HG02852 (cell line): ENCODE data around the gene PTPRN2.

Source experiments
- ATAC-seq: cut with Tn5 transposase; IDR thresholded peaks from one replicate; pipeline ENCODE4 v1.9.1; 2021; ENCODE audit warnings: mild to moderate bottlenecking, moderate library complexity; ENCODE audit not compliant: unreplicated experiment

The PTPRN2 gene

GRCh38 chr7:158374146-158374545 lies 213.5 kb downstream of the PTPRN2 start:
- no peak for ATAC-seq

DNA sequence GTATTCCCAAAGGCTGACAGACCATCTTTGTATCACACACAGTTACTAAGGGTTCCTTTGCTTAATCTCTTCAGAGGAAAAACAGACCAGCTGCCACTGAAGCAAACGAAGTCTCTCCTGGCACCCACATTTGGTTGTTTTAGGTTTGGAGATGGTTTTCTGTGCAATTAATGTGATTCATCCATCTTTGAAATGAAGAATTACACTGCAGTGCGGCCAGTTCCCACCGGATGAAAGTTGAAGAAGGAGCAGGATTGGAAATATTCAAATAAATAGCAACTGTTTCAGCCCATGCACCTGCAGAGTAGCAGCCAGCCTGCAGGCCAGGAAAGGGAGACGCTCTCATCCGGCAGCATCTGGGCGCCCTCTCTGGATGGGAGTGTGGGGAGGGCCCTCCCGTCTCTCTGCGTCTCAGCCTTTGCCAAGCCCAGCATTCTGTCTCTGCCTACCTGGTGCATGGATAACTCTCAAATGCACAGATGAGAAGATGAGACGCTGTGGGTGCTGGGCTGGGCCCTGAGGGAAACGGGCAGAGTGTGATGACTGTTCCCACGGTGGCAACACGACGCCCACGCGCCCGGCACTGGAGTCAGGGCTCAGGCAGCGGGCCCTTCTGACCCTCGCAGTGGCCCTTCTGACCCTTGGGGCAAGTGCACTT lies 214.0 kb downstream of the PTPRN2 start:
- no peak for ATAC-seq

DNA sequence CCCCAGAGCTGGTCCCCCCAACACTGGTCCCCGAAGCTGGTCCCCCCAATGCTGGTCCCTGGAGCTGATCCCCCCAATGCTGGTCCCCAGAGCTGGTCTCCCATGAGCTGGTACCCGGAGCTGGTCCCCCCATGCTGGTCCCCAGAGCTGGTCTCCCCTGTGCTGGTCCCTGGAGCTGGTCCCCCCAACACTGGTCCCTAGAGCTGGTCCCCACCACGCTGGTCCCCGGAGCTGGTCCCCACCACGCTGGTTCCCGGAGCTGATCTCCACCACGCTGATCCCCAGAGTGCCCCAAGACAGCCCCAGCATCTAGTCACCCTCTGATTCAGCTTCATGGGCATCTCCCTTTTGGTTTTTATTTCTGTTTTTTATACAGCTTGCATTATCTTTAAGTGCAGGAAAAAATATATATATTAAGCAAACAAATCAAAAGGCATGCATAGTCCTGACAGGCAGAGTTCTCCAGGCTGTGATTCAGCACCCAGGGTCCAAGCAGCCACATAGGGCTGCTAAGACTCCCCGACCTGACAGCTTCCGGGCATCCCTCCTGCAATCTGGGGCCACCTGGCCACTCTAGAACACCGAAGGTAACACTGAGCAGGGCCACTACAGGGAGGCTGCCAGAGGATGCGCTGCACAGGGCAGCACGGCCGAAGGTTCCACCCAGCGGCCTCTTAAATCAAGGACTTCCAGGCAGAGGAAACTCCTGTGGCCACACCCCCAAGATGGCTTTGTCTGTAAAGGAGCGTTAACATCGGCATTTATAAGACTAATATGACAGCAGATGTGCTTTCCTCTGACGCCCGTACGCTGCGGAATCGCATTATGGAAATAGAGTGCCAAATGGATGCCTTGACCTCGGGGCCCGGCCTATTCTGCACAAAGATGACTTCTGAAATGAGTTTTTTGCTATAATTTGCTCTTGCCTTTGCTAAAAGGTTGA lies 215.0 kb downstream of the PTPRN2 start:
- no peak for ATAC-seq

DNA sequence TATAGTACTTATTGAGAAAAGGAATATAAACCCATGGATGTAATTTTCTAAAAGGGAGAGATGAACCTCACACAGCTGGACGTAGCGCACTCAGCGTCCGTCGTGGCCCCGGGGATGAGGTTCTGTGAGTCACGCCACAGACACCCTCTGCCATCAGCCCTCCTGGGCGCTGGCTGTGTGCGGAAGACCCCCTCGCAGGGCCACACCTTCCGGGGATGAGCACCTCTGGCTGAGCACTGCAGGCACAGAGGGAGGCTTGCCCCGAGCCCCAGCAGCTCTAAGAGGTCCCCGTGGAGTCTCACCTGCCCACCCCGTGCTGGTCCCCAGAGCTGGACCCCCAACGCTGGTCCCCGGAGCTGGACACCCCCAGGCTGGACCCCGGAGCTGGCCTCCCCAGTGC lies 215.8 kb downstream of the PTPRN2 start:
- ATAC-seq = no peak

- no peak for ATAC-seq
These were observed 217.8 kb downstream of the PTPRN2 start for GRCh38 chr7:158369866-158370265.

GRCh38 chr7:158369290-158369689 lies 218.3 kb downstream of the PTPRN2 start:
- ATAC-seq = no peak

DNA sequence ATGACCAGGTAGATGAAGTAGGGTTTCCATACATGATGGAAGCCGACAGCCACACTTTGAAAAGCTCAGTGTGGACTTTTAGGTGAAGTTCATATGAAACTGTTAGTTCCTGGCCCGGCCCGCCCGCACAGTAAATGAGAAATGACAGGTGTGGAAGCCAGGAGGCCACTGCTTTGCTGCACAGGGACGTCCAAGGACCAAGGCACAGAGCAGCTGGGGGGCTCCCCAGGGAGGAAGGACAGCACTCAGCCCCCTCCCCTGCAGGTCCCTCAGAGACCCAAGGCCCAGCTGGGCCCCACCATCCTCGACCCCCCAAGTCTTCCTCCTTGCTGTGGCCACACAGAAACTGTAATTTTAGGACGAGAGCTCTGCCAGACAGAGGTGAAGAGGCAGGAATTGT lies 219.2 kb downstream of the PTPRN2 start:
- no peak for ATAC-seq

DNA sequence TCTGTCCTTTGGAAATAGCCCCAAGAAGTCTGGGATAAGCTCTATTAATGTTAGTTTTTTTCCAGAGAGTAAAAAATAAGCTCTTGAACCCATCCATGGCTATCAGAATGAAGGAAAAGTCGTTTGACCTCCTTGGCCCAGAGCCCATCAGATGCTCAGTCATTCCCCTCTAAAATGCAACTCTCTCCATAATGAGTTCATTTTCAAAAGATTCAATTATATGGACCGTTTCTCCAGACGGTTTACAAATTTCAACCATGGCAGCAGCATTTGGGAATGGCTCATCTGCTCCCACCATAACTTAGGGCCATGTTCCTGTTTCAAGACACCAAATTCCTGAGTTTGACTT lies 220.0 kb downstream of the PTPRN2 start:
- no peak for ATAC-seq

DNA sequence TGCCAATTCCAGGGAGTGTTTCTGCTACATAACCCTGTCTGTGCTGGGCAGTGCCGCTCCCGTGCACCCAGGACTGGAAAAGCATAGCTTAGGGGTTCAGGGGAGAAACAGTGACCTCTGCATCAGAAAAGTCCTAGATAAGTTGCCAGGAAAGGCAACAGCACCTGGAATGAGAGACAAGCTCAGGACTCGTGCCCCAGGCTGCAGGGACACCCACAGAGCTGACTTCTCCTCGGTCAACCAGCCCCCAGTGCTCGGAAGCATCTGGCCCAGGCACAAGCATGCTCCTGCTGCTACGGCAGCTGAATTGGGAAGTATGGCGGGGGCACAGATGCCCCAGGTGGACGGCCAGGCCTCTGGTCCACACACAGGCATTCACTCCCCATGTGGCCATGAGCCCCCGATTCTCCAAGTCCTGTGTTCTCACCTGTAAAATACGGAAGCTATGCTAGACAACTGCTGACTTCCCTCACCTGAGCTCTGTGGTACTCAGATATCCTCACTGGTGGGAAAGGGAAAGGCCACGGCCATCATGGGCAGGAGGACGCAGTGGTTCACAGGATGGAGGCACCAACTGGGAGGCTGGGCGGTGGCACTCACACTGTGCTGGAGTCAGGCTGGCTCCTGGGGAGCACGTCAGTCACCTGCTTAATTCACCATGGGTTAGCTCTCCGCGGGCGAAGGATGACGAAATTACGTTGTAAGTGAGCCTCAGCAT lies 220.5 kb downstream of the PTPRN2 start:
- ATAC-seq = no peak

- ATAC-seq = no peak
These were observed 221.3 kb downstream of the PTPRN2 start for GRCh38 chr7:158366346-158366745.

DNA sequence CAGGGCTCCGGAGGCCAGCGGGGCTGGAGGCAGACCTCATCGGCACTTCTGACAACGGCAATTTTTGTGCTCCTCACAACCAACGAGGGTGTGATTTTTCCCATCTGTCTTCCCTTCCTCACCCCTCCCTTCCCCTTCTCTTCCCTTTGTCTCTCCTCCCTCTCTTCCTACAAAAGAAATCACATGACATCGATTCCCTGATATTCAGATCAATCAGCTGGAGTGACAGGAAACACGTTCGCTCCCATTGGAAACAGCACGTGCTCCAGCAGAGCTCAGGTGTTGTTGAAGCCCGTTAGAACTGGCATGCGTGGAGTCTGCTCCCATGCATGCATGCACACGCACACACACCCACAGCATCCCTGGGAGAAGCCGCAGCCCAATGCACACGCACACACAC lies 222.4 kb downstream of the PTPRN2 start:
- ATAC-seq = no peak

DNA sequence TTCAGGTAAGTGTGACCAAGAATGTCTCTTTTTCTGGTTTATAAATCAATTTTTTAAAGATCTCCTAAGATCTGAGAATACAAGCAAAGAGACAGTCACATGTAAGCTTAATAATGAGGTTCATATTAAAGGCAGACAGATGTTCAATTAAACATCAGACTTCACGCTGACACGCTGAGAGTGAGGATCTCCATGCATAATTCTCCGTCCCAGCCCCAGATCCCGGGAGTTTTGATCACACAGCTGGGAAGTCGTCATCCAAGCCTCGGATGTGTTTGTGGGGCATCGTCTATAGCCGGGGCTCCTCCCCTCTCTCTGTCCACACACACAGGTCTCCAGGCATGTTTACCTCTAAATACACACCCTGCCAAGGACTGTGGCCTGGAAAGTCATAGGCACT lies 223.2 kb downstream of the PTPRN2 start:
- no peak for ATAC-seq

GRCh38 chr7:158362912-158363905 lies 224.4 kb downstream of the PTPRN2 start:
- ATAC-seq = no peak

DNA sequence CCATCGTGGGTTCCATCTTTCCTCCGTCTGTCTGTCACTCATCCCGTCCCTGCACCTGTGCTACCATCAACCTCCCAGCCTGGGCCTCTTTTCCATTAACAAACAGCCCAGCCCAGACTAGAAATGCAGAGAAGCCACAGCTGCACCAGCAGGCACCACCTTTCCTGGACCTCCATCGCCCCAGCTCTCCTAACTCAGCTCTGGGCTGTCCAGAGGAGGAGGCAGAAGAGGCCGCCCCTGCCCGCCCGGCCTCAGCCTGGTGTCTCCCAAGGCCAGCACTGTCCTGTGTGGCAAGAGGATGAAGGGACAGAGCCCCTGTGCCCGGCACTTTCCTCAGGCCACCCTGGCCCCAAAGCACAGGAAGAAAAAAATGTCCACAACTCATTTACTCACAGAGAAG lies 225.6 kb downstream of the PTPRN2 start:
- no peak for ATAC-seq

- ATAC-seq = no peak
These were observed 226.2 kb downstream of the PTPRN2 start for GRCh38 chr7:158361326-158361946.

DNA sequence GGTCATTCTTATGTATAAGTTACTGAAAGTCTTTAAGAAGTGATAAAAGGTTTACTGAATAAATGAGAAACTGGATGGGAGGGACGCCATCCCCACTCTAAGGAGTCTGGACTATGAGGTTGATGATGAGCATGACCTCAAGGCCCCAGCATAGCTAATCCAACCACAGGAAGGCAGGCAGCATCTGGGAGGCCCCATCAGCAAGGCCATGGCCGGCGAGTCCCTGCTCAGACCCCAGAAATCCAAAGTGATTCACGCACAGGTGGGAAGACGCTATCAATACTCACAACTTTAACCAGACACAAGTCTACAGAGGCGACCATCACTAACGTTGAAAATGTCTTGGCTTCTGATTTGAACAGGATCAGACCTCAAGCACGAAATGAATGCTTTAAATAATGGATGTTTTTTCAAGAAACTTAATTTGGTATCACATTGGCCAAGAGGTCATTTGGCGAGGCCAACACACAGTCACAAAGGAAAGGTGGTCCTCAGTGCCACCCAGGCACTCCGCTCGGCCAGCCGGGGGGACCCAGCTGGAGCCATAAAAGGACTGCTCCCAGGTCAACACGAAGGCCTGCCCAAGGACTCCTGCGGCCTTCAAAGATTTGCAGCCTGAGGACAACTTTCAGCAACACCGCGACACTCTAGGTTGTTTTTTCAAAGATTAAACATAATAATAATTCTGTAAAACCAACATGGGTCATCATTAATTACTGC lies 228.5 kb downstream of the PTPRN2 start:
- no peak for ATAC-seq

GRCh38 chr7:158357898-158358821 lies 229.5 kb downstream of the PTPRN2 start:
- ATAC-seq = no peak

DNA sequence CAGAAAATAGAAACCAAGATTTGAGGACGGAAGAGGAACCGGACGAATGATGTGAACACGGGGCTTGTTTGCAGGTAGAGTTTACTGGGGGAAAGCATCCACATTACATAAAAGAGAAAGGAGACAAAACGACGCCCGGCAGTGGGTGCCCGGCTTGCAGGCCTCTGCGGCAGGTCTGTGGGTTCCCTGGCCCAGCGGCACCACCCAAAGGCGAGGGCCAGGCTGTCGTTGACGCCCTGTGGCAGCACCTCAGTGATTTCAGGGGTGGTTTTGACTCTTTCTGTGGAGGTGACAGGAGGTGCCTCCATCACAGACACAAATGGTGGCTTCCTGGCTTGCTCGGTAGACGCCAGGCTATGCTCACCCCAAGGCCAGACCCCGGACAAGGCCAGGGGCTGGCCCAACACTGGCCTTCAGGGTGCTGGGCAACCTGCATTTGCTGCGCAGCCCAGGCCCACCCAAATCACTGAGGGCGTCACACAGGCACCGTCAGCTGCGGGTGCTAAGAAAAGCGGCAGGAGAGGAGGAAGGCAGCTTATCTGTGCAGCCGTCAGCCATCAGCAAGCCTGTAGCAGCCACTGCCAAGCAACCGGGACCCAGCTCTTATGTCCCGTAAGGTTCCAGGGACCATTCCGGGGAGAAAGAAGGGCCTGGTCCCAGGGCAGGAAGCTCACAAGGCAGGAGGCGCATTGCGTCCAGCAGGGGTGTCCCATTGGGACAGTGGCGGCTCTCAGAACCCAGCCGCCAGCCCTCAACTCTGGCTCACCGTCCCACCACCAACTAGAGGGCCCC lies 230.3 kb downstream of the PTPRN2 start:
- ATAC-seq = no peak
